Middle frontal gyrus (tissue), 1 donor: ENCODE measurements around the gene DENND4B.

ENCODE experiments used
- DNase-seq: peaks from one replicate; pipeline ENCODE4 v3.0.0-alpha.2; 2015; ENCODE audit warnings: low spot score; ENCODE audit errors: extremely low spot score

The DENND4B gene

DNA sequence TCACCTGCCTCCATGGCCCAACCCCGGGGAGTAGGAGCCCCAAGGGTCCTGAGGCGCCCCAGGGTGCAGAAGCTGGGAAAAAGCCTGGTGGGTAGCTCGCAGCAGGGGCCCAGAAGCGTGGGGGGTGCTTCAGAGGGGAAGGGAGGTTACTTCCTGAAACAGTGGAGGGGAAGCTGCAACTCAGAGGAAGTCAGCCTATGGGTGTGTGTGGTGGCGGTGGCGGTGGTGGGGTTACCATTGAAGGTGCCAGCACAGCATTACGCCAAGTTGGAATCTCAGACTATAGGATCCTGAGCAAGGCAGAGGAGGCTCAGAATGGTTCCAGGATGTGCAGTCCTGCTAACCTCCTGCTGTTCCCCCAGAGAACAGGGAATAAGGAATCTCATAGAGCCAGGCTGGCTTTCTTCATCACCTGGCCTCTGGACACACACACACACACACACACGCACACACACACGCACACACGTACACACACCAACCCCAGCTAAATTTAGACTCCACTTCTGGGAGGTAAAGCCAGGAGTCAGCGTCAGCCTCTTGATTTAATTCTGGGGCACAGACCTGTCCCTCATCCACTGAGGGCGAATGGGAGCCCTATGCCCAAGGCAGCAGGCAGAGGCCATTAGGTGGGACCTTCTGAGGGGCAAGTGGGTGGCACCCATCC is 1.3 kb downstream of the DENND4B start:
- no peak for DNase-seq

DNA sequence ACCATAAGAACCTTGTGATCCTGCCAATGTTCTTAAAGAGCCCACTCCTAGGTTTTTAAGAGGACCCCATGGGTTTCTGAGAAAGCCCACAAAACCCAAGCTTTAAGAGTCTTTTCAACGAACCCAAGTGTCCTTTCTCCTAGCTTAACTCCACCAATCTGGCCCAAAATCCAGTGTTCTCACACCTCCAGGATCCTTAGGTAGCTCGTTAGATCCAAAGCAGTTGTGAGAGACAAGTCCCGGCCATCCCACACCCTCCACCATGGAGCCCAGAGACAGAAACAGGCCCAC is 1.7 kb downstream of the DENND4B start:
- DNase-seq = no peak

DNA sequence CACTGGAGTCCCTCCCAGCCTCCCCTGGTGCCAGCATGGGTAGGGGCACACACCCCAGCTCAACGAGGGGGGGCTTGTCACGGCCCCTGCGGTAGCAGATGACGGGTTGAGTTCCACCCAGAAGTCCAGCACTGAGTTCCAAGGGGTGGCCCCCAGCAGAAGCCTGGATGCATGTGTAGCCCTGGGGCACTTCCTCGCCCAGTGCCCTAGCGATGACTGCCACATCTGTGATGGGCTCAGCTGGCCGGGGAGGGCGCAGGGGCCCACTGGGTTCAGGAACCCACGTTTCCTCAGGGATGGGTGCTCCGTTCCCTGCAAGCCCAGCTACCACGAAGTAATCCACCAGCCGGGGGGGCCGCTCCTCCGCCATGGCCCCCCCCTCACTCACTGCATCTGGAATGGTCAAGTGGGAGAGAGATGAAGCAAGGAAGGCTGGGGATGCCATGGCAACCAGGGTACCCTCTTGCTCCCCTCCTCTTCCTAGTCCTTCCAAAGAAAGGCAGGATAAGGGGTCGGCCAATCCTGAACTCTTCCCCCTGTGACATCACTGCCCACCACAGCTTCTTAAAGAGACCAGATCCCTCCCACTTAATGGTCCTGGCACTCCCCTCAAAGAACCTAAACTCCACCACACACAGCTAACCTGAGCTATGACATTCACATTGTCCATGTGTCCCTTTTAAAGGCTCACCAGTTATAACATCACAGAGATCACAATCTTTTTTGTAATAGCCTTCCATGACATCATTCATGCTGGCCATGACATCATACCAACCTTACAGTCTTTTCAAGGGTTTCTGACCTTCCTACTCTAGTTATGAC is 2.3 kb downstream of the DENND4B start:
- no peak for DNase-seq

DNA sequence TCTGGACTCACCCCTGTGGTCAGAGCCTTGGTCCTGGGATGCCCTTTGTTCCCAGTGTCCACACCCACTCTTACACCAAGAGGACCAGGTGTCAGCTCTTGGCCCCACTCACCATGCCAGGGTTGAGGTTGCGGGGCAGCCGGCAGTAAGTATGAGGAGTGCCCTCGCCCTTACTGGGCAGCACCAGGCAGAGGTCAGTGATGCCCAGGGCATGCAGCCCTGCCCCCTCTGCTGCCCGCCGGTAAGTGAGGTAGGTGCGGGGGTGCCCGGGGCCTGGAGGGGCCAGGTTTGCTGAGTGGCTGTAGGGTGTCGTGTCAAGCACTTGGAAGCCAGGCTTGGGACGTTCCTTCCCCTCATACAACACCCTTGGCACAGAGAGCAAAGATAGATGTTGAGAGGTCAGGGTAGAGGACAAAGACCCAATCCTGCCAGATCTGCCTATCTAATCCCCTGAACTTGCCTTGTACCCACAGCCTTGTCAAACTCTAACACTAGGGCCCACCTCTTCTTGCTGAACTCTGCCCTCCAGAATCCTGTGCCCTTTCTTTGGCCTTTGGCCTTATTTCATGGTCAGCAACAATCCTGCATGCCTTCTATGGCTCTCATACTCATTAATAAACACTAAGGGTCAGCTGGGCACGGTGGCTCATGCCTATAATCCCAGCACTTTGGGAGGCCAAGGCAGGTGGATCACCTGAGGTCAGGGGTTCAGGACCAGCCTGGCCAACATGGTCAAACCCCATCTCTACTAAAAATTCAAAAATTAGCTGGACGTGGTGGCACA is 3.6 kb downstream of the DENND4B start:
- no peak for DNase-seq

DNA sequence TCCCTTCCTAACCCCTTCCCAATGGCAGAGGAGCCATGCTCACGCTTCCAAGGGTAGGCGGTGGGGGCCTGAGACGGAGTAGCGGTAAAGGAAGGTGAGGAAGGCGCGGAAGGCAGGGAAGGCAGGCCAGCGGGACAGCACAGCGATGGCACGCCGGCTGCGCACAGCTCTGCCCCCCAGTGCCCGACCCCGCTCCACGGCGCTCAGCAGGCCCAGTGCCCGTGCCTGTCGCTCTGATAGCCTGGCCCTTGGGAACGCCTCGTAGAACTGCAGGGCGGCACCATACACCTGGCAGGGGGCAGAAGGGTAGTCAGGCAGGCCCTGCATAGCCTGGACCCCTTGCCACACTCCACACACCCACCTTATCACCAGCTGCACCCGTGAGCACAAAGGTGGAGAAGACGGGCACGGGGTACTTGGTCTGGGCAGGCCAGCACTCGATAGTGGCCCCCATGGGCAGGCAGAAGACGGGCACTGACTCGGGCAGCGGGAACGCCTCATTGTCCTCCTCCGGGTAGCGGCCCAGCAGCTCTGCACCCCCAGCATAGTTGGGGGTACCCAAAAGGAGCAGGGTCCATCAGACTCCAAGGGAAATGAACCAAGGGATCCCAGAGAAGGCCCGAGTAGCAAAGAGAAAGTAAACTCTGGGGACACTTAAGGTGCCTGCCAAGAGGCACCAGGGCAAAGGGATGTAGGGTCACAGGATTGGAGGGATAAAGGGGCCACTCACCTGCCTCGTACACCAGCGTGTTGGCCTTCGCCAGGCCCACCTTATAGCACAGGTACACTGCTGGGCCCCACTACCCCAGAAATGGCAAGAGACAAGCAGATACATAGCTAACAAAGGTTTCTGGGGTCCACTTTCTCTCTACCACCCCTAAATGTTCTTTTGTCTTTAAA is 4.4 kb downstream of the DENND4B start:
- DNase-seq = no peak

DNA sequence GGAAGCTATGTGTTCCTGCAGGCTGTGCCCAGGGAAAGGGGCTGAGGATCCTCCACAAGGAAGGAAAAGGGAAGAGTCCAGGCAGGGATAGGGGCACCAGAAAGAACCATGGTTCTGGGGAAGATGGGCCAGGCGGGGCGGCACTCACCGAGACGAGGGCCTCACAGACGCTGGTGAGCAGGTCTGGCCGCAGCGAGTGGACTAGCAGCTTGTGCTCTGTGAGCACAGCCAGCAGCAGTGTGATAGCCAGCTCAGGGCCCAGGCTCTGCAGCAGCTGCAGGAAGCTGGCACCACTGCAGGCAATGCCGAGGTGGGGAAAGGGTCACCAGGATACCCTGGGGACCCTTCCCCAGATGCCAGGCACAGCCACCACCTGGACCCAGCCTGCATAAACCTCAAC is 5.8 kb downstream of the DENND4B start:
- no peak for DNase-seq

DNA sequence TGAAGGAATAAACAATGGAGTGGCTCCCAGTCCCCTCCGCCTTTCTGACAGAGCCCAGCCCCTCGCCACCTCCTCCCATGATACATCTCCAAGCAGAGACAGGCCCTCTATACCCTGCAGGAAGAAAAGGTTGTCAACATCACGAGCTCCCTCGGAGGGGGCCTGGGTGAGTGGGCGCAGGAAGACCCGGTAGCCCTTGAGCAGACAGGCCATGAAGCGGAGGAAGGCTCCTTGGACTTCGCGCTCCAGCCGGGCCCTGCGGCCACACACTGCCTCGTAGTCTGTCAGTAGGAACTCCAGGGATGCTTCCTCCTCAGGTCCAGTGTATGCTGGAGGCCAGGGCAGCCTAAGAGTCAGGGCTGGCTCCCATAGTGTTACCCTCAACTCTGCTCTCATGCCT is 7.0 kb downstream of the DENND4B start:
- no peak for DNase-seq

DNA sequence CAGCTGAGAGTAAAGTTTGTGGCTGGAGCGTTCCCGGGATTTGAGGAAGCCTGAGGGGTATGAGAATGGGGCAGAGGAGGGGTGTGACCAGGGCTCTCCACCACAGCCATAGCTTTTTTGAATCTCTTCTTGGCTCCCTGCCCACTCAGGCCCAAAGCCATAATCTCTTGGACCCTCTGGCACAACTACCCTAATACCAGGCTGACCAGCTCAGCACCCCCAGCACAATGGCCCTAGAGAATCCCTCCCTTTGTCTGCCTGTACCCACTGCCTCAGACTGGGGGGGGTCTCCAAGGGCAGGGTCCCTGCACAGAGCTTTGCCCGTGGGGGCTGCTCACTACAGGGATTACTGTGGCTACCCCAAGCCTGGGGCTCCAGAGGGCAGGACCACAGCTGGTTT is 7.5 kb downstream of the DENND4B start:
- DNase-seq = no peak

DNA sequence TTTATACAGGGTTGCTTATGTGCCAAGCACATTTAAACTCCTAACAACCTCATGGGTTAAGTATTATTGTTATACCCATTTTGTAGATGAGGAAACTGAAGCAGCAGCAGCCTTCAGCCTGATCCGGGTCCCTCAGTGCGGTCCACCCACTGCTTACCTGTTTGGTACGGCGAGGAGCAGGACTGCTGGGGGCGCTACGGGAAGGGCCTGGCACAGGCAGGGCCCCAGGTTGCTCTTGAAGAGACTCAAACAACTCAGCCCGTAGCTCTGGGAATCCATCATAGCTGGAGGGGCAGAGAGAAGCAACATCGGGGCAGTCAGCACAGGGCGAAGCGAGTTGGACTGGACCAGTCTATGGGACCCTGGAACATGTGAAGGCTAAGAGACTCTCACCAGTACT is 9.2 kb downstream of the DENND4B start:
- DNase-seq = no peak

DNA sequence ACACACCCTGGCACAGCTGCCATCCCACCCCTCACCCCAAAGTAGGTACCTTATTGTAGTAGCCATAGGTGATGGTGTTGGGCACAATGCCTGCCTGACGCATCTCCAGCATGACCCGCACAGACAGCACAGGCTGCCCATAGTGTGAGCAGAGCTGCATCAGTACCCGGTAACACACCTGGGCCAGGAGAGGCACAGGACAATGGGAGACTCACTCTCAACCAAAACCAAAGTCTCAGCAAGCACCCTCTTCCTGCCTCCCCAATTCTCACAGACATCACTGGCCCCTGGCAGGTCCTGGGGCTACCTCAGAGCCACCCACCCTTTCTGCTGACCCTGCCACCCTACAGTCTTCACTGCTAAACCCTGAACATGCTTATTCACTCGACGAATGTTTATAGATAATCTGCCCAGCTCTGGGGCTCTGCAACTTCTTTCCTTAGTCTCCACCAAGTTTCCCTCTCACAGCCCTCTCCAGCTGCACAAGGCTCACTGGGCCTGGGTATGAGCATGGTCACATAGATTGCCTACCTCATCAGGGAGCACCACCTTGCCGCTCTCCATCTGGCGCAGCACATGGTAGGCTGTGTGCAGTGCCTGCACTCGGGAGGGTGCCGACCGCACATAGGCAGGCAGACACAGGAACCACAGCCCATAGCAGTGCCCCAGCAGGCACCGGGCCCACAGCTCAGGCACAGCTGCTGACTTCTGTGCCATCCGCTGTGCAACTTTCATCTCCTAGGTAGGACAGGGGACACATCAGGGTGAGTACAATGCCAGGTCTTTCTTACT is 10.3 kb downstream of the DENND4B start:
- no peak for DNase-seq

DNA sequence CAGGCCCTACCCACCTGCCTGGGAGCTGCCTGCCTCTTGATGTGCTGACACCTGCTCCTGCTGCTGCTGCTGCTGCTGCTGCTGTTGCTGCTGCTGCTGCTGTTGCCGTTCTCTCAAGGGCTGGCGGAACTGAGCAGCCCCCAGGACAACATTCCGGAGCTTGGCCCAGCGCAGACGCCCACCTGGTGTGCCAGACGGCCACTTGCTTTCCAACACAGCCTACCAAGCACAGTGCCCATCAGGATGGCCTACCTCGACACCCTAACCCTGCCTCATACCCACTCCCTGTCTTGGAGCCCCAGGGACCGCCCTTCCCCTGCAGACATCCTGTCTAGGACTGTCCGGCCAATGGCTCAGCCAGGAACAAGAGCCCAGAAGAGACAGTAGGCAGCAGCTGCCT is 11.8 kb downstream of the DENND4B start:
- no peak for DNase-seq

DNA sequence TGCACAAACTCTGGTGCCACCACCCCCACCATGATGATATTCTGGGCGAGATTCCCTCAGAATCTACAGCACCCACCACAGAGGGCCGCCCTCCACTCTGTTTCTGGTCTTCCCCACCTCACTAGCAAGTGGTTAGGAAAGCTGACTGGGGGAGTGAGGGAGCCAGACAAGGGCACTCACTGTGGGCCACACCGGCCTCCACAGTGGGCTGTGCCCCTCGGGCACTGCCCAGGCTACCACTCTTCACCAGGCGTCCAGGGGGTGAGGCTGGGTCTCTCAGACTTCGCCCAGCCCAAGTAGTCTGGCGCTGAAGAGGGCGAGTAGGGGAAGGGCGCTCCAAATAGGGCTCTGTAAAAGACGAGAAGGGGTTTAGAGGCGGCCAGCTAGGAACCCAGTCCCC is 12.6 kb downstream of the DENND4B start:
- no peak for DNase-seq

DNA sequence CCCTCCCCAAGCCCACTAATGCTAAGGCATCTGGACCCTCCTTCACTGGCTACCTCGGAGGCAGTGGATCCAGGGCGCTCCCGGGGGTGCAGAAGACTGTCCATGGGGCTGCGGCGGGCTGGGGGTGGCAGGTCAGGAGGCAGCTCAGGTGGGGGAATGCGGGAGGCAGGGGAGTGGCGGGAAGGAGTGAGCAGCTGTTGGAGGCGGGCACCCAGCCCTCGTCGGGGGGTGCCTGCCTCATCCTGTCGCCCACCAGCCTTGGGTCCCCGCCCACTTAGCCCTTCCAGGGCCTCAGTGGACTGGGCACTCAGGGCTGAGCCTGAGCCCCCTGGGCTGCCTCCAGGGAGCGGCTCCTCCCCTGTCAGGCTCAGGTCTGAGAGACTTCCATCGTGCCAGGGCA is 13.1 kb downstream of the DENND4B start:
- DNase-seq = no peak

DNA sequence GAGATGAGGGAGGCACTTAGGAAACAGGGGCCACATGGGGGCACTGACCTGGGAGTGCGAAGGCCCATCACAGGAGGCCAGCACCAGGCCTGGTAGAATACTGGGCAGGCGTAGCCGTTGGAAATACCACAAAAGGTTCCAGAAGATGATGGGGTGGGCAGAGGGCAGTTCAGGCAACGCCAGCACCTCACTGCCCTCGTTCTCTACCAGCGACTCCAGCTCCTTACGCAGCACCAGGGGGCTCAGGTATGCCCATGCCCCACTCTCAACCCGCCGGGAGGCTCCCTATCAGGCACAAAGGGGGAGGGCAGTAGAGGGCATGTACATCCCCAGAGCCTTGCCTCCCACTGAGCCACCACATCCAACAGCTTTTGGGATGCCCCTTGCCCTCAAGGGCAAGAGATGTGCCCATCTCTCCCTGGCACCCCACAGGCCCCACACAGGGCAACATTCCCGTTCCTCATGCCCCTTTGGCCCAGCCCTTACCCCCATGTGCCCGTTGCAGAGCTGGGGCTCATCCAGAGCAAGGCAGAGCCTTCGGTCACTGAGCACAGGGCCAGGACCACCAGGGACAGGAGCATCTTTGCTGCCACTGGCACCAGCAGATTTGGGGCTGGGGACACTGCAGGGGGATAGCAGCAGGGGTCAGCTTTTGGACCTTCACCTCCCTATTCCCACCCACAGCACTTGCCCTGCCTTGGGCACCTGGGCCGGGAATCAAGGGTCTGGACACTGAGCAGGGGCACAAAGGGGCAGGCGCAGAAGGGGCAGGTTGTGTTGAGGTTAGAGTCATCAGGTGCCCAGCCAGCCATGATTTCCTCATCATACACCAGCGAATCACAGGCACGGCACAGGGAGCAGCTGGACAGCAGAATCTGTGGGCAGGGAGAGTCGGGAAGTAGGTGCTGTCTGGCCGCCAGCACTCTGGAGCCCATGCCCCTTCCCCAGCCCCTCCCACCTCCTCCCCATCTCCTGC is 14.1 kb downstream of the DENND4B start:
- DNase-seq = no peak

DNA sequence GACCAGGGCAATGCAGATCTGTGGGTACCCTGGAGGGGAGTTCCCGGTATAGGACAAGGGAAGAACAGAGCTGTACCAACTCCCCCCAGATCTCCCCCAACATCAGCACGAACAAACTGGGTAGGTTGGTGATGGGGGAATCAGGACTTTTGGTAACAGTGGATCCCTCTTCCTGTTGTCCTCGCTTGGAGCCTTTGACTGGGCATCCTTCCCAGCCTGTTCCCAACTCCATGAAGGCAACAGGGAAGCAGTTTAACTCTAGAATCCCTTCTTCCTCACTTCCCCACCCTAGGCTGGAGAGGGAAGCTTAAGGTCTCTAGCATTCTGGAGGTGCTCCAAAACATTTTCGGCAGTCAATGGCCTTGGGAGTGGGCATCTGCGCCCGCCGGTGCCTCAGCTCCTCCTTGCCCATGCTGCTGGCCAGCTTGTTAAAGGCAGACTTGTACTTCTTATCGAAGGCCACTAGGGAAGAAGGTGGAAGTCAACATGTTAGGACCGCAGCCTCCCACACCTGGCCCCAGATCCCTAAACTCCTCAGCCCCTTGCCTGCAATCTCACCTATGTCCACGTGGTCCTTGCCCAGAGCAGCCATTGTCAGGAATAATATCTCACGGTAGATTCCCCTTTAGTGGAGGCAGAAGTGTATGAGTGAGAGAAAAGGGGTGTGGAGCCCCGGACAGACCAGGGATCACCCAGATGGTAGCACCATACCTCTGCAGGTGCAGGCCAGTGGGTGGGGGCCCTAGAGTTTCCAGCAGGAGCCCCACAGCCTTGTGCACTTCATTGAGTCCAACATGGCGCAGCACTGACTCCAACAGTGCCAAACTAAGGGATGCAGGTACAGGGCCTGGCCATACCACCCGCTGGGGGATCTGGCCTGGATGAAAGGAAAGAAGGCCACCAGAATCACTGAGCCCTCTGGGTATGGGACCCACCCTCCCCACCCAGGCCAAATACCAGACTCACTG is 16.3 kb downstream of the DENND4B start:
- DNase-seq = no peak

DNA sequence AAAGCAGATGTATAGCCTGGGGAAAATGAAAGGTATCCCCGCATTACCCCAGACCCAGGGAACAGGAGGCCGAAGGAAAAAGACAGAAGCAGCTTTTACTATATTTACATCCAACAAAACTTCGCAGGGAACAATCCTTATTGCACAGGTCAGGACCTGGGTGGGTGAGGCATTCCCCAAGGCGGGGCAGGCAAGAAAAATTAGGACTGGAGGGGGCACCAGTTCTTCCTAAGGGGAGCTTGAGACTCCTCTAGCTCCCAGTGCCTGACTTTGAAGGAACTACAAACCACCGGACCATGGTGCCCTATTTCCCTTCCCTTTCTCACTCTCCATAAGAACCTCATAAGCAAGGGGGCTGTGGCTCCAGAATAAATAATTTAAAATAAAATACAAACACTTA is 17.1 kb downstream of the DENND4B start:
- DNase-seq = no peak

DNA sequence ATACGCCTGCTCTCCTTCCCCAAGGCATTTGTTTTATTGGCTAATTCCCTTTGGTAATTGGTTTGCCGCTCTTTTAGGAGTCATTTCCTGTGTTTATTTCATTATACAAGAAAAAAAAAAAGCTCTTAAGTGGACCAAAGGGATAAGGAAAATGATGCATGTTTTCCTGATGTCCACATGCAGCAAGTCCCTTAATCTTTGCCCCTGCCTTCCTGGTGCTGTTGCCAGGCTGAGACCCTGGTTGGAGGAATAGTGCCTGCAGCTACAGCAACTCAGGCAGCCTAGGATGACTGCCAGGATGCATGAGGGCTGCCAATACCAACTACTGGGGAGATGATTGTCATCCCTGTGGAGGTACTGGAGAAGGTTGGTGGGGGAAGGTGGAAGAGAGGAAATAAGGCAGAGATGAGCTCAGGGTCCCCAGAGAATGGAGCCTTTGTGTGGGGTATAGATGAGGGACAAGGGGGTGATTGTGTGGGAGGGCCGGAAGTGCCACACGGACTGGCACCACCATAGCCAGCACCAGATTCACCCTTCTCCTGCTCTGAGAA is 17.7 kb downstream of the DENND4B start:
- no peak for DNase-seq

DNA sequence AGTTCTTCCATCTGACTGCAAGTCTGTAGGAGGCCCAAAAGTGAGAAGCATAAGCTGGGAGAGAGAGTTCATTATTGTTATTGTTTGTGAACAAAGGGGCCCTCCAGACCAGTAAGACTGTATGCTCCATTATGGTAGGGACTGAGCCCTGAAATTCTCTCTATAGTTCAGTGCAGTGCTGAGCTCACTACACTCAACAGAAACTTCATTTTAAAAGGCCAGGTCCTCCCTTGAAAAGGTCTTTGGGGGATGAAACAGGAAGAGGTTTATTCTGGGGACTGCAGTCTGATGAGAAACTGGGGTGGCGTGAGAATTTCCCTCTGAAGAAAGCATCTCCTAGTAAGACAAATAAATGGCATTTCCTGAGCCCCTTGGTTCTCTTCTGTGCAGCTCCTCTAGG is 18.3 kb downstream of the DENND4B start:
- DNase-seq = no peak
